Measurements from ENCODE around the gene FN1. TPM values are rescaled to one million over a fixed set of nuclear protein-coding genes. Genes with fewer than 3 reads are reported as not detected.
"Not testable (repeated sequence)": the region's sequence is repeated elsewhere in the genome, so short reads cannot be mapped to it uniquely, and the experiment has no call there.

The FN1 gene
- total RNA-seq, 1 donor from 2014 or later: 217 TPM

DNA sequence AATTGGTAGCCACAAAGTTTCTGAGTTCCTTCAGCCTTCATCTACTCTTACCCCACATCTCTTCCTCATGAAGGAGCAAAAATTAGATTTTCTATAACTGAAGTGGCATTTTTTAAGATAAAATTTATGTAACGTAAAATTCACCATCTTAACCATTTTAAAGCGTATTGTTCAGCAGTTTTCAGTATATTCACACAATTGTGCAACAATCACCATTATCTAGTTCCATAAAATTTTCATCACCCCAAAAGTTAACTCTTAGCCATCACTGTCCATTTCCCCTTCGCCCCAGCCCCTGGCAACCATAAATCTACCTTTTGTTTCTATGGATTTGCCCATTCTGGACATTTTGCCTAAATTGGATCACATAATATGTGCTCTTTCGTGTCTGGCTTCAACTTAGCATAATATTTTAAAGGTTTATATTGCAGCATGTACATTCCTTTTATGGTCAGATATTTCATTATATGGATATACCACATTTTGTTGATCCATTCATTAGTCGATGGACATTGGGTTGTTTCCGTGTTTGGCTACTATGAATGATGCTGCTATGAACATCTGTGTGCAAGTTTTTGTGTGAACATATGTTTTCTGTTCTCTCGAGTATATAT lies 79.4 kb downstream of the FN1 start:
- DNase-seq (ENCODE audit: low spot score): no peak

DNA sequence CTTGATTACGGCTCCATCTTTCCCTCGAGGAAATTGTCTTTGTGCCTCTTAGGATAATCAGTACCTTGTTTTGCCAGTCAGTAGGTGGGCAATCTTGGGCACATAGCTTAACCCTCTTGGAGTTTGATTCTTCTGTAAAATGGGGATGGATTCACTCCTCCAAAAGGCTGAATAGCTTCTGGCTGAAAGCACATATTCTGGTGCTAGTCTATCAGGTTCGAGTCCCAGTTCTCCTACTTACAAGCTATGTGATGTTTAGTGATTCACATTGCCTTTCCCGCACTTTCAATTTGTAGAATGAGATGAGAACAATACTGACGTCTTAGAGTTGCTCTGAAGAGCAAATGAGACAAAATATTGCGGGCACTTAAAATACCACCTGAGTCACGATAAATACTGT lies 80.1 kb downstream of the FN1 start:
- no peak for DNase-seq (ENCODE audit: low spot score)

GRCh38 chr2:215354771-215355695 lies 80.8 kb downstream of the FN1 start:
- DNase-seq (ENCODE audit: low spot score): no peak

DNA sequence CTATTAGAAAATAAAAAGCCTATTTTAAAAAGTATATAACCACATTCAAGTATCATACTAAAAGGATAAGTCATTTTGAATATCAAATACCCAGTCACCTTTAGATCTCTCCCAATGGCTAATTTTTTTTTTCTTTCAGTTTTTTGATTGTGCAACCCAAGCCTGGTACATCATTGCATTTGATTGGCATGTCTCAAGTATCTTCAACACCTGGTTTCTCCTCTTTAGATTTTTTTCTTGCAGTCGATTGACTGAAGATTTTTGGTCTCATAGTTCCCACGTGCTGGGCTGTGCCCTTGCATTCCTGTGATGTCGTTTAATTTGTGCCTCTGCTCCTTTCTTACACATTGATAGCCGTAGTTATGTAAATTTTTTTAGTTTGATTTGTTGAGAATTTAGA lies 83.3 kb downstream of the FN1 start:
- DNase-seq (ENCODE audit: low spot score): no peak

DNA sequence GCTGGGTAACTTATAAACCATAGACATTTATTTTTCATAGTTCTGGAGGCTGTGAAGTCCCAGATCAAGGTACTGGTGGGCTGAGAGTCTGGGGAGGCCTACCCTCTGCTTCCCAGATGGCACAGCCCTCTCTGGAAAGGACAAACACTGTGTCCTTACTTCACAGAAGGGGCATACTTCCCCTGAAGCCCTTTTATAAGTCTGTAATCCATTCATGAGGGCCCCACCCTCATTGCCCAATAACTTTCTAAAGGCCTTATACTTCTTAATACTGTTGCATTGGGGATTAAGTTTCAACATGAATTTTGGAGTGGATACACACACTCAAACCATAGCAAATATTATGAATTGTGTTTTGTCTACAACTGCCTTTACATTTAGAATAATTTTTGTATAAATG lies 88.0 kb downstream of the FN1 start:
- no peak for DNase-seq (ENCODE audit: low spot score)

- no peak for DNase-seq (ENCODE audit: low spot score)
These were observed 96.8 kb downstream of the FN1 start for GRCh38 chr2:215338883-215339679.

GRCh38 chr2:215332872-215333595 lies 102.8 kb downstream of the FN1 start:
- DNase-seq (ENCODE audit: low spot score): no peak

DNA sequence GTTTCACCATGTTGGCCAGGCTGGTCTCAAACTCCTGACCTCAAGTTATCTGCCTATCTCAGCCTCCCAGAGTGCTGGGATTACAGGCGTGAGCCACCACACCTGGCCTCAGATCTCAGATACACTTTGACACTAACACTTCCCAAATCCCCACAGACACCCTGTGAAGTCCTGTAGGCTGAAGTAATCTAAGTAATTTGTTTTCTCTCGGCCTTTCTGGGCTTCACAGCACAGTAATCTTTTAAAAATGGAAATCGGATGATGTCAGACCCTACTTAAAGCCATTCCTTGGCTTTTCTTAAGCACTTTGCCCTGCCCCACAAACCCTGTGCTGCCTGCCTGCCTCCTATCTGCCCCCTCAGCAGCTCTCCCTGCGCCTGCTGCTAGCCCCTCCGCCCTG lies 107.8 kb downstream of the FN1 start:
- DNase-seq (ENCODE audit: low spot score): no peak

GRCh38 chr2:215324811-215325210 lies 111.1 kb downstream of the FN1 start:
- no peak for DNase-seq (ENCODE audit: low spot score)

GRCh38 chr2:215320679-215321078 lies 115.2 kb downstream of the FN1 start:
- DNase-seq (ENCODE audit: low spot score): no peak

DNA sequence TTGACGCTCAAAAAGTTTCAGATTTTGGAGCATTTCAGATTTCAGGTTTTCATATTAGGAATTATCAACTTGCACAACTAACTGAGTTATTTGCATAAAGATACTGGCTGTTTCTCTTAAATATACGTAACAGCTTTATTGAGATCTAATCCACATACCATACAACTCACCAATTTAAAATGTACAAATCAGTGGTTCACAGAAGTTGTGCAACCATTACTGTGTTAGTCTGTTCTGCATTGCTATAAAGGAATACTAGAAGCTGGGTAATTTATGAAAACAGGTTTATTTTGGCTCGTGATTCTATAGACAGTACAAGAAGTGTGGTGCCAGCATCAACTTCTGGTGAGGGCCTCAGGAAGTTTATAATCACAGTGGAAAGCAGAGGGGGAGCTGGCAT lies 115.8 kb downstream of the FN1 start:
- no peak for DNase-seq (ENCODE audit: low spot score)

GRCh38 chr2:215319500-215319899 lies 116.4 kb downstream of the FN1 start:
- no peak for DNase-seq (ENCODE audit: low spot score)

GRCh38 chr2:215316336-215316735 lies 119.5 kb downstream of the FN1 start:
- no peak for DNase-seq (ENCODE audit: low spot score)

- no peak for DNase-seq (ENCODE audit: low spot score)
These were observed 120.6 kb downstream of the FN1 start for GRCh38 chr2:215315301-215315700.

- no peak for DNase-seq (ENCODE audit: low spot score)
These were observed 121.0 kb downstream of the FN1 start for GRCh38 chr2:215314896-215315295.

DNA sequence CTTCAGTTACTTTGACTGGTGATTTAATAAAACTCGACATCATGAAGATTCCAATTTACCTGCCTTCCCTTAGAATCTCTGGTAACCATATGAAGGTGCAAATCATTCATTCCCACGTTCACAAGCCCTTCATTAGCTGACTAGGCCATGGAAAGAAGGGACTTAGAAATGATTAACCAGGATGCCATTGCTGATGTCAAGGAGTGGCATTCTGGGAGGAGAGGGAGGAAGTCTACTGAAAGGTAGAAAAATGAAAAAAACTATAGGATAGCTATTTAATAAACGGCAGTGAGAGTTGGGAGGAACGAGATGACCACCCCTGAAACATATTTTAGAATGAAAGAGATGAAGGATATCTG lies 122.6 kb downstream of the FN1 start:
- no peak for DNase-seq (ENCODE audit: low spot score)

DNA sequence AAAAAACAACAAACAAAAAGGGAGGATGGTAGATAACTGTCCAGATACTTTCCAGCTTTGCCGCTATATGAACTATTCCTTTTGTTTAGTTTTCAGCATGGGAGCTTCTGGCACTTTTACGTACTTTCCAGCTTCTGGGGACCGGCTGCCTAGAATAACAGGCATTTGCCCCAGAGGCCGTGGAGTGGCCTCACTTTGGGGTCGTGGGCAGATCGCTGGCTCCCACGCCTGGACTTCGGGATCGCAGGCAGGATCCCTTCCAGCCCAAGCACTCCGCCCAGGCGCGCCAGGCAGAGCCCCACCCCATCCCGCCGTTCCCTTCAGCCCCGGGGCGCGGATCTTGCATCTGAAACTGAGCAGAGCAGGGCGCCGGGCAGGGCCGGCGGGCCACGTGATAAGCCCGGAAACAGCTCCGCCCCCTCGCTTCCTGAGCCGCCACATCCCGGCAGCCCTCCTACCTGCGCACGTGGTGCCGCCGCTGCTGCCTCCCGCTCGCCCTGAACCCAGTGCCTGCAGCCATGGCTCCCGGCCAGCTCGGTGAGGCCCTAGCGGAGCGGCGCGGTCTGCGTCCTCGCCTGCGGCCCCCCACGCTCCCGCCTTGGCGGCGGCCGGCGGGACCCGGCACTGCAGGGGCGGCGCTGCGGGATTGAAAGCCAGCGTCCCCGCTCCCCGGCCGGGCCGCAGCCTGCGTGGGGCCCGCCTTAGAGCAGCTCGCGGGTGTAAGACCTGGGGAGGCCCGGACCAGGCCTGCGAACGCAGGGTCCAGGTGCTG lies 124.1 kb downstream of the FN1 start, which contains the start of gene ATIC:
TSS of gene ATIC (plus strand) at position 435 of the 772 bp plus-strand sequence. CDS start at position 519, 84 bp downstream.
- DNase-seq (ENCODE audit: low spot score): peak; percentile 98

GRCh38 chr2:215311259-215311624 lies 124.6 kb downstream of the FN1 start:
- not testable (repeated sequence) for DNase-seq (ENCODE audit: low spot score)
